HepG2 (cell line): ENCODE measurements around the gene HPD. TPM values are rescaled to one million over a fixed set of nuclear protein-coding genes. Genes with fewer than 3 reads are reported as not detected.

Experiments
- HIC2 ChIP-seq: sonication (generic); formaldehyde crosslinking; IDR thresholded peaks from 2 replicates; pipeline ENCODE4 v1.9.0; 2022; ENCODE audit warnings: low read depth, missing genetic modification reagents
- IRX3 ChIP-seq: sonication (generic); formaldehyde crosslinking; IDR thresholded peaks from 2 replicates; pipeline ENCODE4 v1.8.1; 2023; ENCODE audit warnings: mild to moderate bottlenecking, low read depth, missing genetic modification reagents, borderline replicate concordance
- KAT2B ChIP-seq: fragments of 150-350 bp; IDR thresholded peaks from 2 replicates; pipeline ENCODE4 v1.6.1; 2014; ENCODE audit warnings: low read depth, low read length, borderline replicate concordance
- MTF2 ChIP-seq: sonication (generic); formaldehyde crosslinking; IDR thresholded peaks from 2 replicates; pipeline ENCODE4 v1.5.0; 2020; ENCODE audit warnings: missing genetic modification reagents, borderline replicate concordance
- PPARG ChIP-seq: conservative IDR thresholded peaks from 2 replicates; pipeline ENCODE4 v1.6.1; 2016; ENCODE audit warnings: missing biosample characterization, missing genetic modification reagents
- RCOR2 ChIP-seq: IDR thresholded peaks from 2 replicates; pipeline ENCODE4 v1.6.1; 2016; ENCODE audit warnings: missing biosample characterization, missing genetic modification reagents
- SKIL ChIP-seq: sonication (generic); formaldehyde crosslinking; IDR thresholded peaks from 2 replicates; pipeline ENCODE4 v1.8.0; 2022; ENCODE audit warnings: missing genetic modification reagents, mild to moderate bottlenecking, moderate library complexity, borderline replicate concordance
- TFDP1 ChIP-seq: IDR thresholded peaks from 2 replicates; pipeline ENCODE4 v1.6.1; 2016; ENCODE audit warnings: missing compliant biosample characterization, missing genetic modification reagents, borderline replicate concordance
- TFE3 ChIP-seq: IDR thresholded peaks from 2 replicates; pipeline ENCODE4 v1.6.1; 2016
- TP53 ChIP-seq: sonication (generic); formaldehyde crosslinking; conservative IDR thresholded peaks from 2 replicates; pipeline ENCODE4 v1.4.0; 2020; ENCODE audit warnings: missing genetic modification reagents
- TRIM24 ChIP-seq: sonication (generic); formaldehyde crosslinking; IDR thresholded peaks from 2 replicates; pipeline ENCODE4 v1.8.0; 2022; ENCODE audit warnings: mild to moderate bottlenecking, missing genetic modification reagents
- U2AF2 ChIP-seq: fragments of 200-400 bp; formaldehyde crosslinking; IDR thresholded peaks from 2 replicates; pipeline ENCODE4 v1.6.1; 2017; ENCODE audit warnings: low read depth, mild to moderate bottlenecking, low read length
- ZFP37 ChIP-seq: sonication (generic); formaldehyde crosslinking; IDR thresholded peaks from 2 replicates; pipeline ENCODE4 v1.4.0; 2020; ENCODE audit warnings: missing genetic modification reagents, borderline replicate concordance
- ZMYM3 ChIP-seq: sonication (generic); formaldehyde crosslinking; IDR thresholded peaks from 2 replicates; pipeline ENCODE4 v1.5.1; 2020; ENCODE audit warnings: mild to moderate bottlenecking, missing genetic modification reagents
- ZNF138 ChIP-seq: sonication (generic); formaldehyde crosslinking; IDR thresholded peaks from 2 replicates; pipeline ENCODE4 v1.5.0; 2020; ENCODE audit warnings: mild to moderate bottlenecking, low read depth, missing genetic modification reagents
- ZNF343 ChIP-seq: sonication (generic); formaldehyde crosslinking; IDR thresholded peaks from 2 replicates; pipeline ENCODE4 v1.4.0; 2020; ENCODE audit warnings: mild to moderate bottlenecking, missing genetic modification reagents
- ZNF510 ChIP-seq: sonication (generic); formaldehyde crosslinking; IDR thresholded peaks from 2 replicates; pipeline ENCODE4 v1.4.0; 2020; ENCODE audit warnings: low read depth, mild to moderate bottlenecking, missing genetic modification reagents
- ZNF841 ChIP-seq: sonication (generic); formaldehyde crosslinking; IDR thresholded peaks from 2 replicates; pipeline ENCODE4 v1.8.1; 2023; ENCODE audit warnings: missing genetic modification reagents, borderline replicate concordance
- ZSCAN5A ChIP-seq: sonication (generic); formaldehyde crosslinking; IDR thresholded peaks from 2 replicates; pipeline ENCODE4 v1.8.0; 2022; ENCODE audit warnings: mild to moderate bottlenecking, missing genetic modification reagents, borderline replicate concordance
- polyA plus RNA-seq, 8 experiments: library from polyadenylated mRNA; depleted of rRNA in 3 of 8; stranded (reverse) in 7 of 8; unstranded in 1 of 8; fragments of >200 nt; fragmentation: Illumina TruSeq in 4 of 8; extraction: Trizol in 4 of 8; gene quantifications; 2 replicates each; pipeline versions ENCODE4 v1.2.1 to v1.2.3, GENCODE V29; 2011 to 2016; ENCODE audit warnings: low read depth in 4 of 8, missing spikeins in 1 of 8, mixed read lengths in 1 of 8; ENCODE audit not compliant: insufficient read depth in 1 of 8
- total RNA-seq, 5 experiments: library from RNA; depleted of rRNA; stranded (reverse); fragments of >200 nt; fragmentation: Illumina TruSeq; extraction: Trizol; gene quantifications; 2 replicates each; pipeline ENCODE4 v1.2.3, GENCODE V29; 2016; ENCODE audit warnings: low read depth in 1 of 5

The HPD gene
- total and polyA plus RNA-seq, 2 of the 13 experiments (the other 11 are each of a cell fraction or from before 2014, with no cell fraction given): 120 to 195 TPM

- TF ChIP-seq IRX3 (CRISPR knock-in tag) (no peak), TP53 (no peak), HIC2 (CRISPR knock-in tag) (peak; percentile 77), TRIM24 (no peak), TFE3 (CRISPR knock-in tag) (no peak; the same call in 1 of the 2 replicates), ZNF138 (no peak), ZSCAN5A (no peak), RCOR2 (peak; percentile 77), ZNF343 (CRISPR knock-in tag) (no peak), TFDP1 (CRISPR knock-in tag) (peak; percentile 49; the same call in 1 of the 2 replicates), PPARG (CRISPR knock-in tag) (no peak; the same call in 1 of the 2 replicates), MTF2 (no peak), KAT2B (no peak), SKIL (CRISPR knock-in tag) (0 out of 2 replicates have a peak, but pooled peaks have one; percentile 3), ZMYM3 (peak; percentile 87), U2AF2 (no peak), ZNF510 (CRISPR knock-in tag) (no peak), ZNF841 (CRISPR knock-in tag) (no peak), ZFP37 (no peak)
Observed at GRCh38 chr12:121858662-121859572, at the start of gene HPD (continued).
